HFF-Myc (cell line): ENCODE measurements around the gene NADSYN1.

Source experiments
- DNase-seq: peaks from one replicate; pipeline ENCODE4 v3.0.0-alpha.2; 2011; ENCODE audit warnings: low read depth; ENCODE audit errors: extremely low read depth
- H3K4me3 ChIP-seq: replicated peaks from 2 replicates; pipeline ENCODE4 v1.5.1; 2011; ENCODE audit warnings: low read depth, mild to moderate bottlenecking, control low read depth, low read length
- CTCF ChIP-seq: IDR thresholded peaks from 2 replicates; pipeline ENCODE4 v1.5.1; 2012; ENCODE audit warnings: mild to moderate bottlenecking, low read depth, low read length, control low read depth; ENCODE audit errors: missing control alignments

Gene NADSYN1

DNA sequence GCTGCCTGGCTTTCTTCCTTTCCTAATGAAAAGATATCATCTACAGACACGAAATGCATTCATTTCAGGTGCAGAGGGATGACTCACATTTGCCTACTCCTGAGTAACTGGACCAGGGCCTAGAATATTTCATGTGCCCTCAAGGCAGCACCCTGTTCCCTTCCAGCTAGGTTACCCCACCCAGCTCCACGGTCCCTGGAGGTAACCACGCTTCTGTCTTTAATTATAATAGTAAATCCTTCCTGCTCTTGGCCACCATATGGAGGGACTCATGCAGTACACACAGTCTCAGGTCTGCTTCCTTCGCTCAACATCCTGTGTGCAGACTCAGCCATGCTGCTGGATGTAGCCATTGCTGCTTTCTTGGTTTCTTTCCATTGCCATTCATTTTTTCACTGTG lies 27.1 kb upstream of the NADSYN1 start:
- no peak for TF ChIP-seq CTCF
- H3K4me3 ChIP-seq: no peak overlapping the region
- no peak for DNase-seq

DNA sequence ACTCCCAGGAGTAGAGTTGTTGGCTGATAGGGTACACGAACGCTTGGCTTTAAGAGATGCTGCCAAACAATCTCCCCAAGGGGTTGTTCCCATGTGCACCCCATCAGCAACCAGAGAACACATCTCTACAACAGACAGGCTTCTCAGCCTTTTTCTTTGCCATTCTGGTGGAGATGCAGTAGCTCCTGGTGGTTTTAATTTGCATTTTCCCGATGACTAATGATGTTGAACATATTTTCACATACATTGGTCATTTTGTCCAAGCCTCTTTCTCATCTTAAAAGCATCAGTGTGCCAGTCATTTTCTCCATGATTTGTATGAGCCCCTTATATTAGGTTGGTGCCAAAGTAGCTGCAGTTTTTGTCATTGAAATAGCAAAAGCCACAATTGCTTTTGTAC lies 26.6 kb upstream of the NADSYN1 start:
- no peak for DNase-seq
- H3K4me3 ChIP-seq: no peak overlapping the region
- no peak for TF ChIP-seq CTCF

GRCh38 chr11:71428861-71429435 lies 24.1 kb upstream of the NADSYN1 start:
- H3K4me3 ChIP-seq: no peak overlapping the region
- TF ChIP-seq CTCF: no peak
- no peak for DNase-seq

- TF ChIP-seq CTCF: no peak
- DNase-seq: no peak
- H3K4me3 ChIP-seq: no peak overlapping the region
Observed at GRCh38 chr11:71429701-71430100, 23.3 kb upstream of the NADSYN1 start.

DNA sequence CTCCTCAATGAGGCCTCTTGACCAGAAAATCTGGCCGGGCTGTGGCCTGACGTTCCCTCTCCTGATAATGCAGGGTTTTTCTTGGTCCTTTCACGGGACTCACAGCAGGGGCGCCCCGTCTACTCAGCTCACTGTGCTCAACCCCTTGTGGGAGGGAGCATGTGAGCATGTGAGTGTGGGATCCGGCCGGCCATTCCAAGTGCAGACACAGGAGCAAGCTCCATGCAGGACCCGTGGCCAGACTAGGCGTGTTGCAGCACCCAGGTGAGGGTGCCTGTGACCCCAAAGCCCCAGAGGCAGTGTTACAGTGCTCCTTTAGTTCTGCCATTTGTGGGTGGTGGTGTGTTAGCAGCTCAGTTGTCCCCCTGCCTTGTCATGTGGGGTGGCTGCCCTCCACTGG lies 22.8 kb upstream of the NADSYN1 start:
- no peak for DNase-seq
- no peak for TF ChIP-seq CTCF
- H3K4me3 ChIP-seq: no peak overlapping the region

- no peak for DNase-seq
- no peak overlapping the region for H3K4me3 ChIP-seq
- no peak for TF ChIP-seq CTCF
Observed at GRCh38 chr11:71431271-71431670, 21.7 kb upstream of the NADSYN1 start.
